HEK293 (cell line): ENCODE results near the gene TMEM151A.

Experiments
- AEBP2 ChIP-seq: fragments of 450-650 bp; formaldehyde crosslinking; IDR thresholded peaks from 2 replicates; pipeline ENCODE4 v1.5.1; 2016; ENCODE audit warnings: missing biosample characterization, missing genetic modification characterization, borderline replicate concordance
- BCL11A ChIP-seq: fragments of 450-650 bp; formaldehyde crosslinking; IDR thresholded peaks from 2 replicates; pipeline ENCODE4 v1.5.1; 2016; ENCODE audit warnings: low read depth, missing biosample characterization, missing genetic modification characterization
- EGR2 ChIP-seq: fragments of 450-650 bp; formaldehyde crosslinking; IDR thresholded peaks from 2 replicates; pipeline ENCODE4 v1.5.1; 2016; ENCODE audit warnings: low read depth, missing biosample characterization, missing genetic modification characterization
- GLI2 ChIP-seq: fragments of 450-650 bp; formaldehyde crosslinking; IDR thresholded peaks from 2 replicates; pipeline ENCODE4; 2017; ENCODE audit warnings: missing biosample characterization, missing genetic modification characterization, low read depth, borderline replicate concordance
- GLIS2 ChIP-seq: fragments of 450-650 bp; formaldehyde crosslinking; IDR thresholded peaks from 2 replicates; pipeline ENCODE4 v1.5.1; 2016; ENCODE audit warnings: missing biosample characterization, missing genetic modification characterization
- HOXA7 ChIP-seq: sonication (generic); formaldehyde crosslinking; IDR thresholded peaks from 2 replicates; pipeline ENCODE4 v1.8.1; 2022; ENCODE audit warnings: missing genetic modification reagents, borderline replicate concordance
- HOXD13 ChIP-seq: sonication (generic); formaldehyde crosslinking; IDR thresholded peaks from 2 replicates; pipeline ENCODE4 v1.8.0; 2022; ENCODE audit warnings: missing genetic modification reagents, borderline replicate concordance
- KLF1 ChIP-seq: fragments of 450-650 bp; formaldehyde crosslinking; IDR thresholded peaks from 2 replicates; pipeline ENCODE4 v1.5.1; 2016; ENCODE audit warnings: missing biosample characterization, missing genetic modification characterization
- TRIM28 ChIP-seq: IDR thresholded peaks from 2 replicates; pipeline ENCODE4 v1.6.1; 2011; ENCODE audit warnings: low read length, control low read depth, borderline replicate concordance
- ZBTB49 ChIP-seq: fragments of 450-650 bp; formaldehyde crosslinking; IDR thresholded peaks from 2 replicates; pipeline ENCODE4 v1.5.1; 2016; ENCODE audit warnings: missing biosample characterization, missing genetic modification characterization, low read depth
- ZNF112 ChIP-seq: fragments of 450-650 bp; formaldehyde crosslinking; IDR thresholded peaks from 2 replicates; pipeline ENCODE4 v1.5.0; 2017; ENCODE audit warnings: missing biosample characterization, missing genetic modification characterization
- ZNF132 ChIP-seq: fragments of 450-650 bp; formaldehyde crosslinking; IDR thresholded peaks from 2 replicates; pipeline ENCODE4 v1.5.1; 2017; ENCODE audit warnings: missing biosample characterization, missing genetic modification characterization, borderline replicate concordance
- ZNF19 ChIP-seq: fragments of 450-650 bp; formaldehyde crosslinking; IDR thresholded peaks from 2 replicates; pipeline ENCODE4; 2016; ENCODE audit warnings: missing biosample characterization, missing genetic modification characterization, low read depth
- ZNF23 ChIP-seq: fragments of 450-650 bp; formaldehyde crosslinking; IDR thresholded peaks from 2 replicates; pipeline ENCODE4 v1.5.1; 2016; ENCODE audit warnings: missing biosample characterization, missing genetic modification characterization, borderline replicate concordance
- ZNF239 ChIP-seq: fragments of 450-650 bp; formaldehyde crosslinking; IDR thresholded peaks from 2 replicates; pipeline ENCODE4 v1.5.1; 2016; ENCODE audit warnings: missing biosample characterization, missing genetic modification characterization
- ZNF302 ChIP-seq: fragments of 450-650 bp; formaldehyde crosslinking; IDR thresholded peaks from 2 replicates; pipeline ENCODE4 v1.5.1; 2016; ENCODE audit warnings: missing biosample characterization, missing genetic modification characterization, low read depth
- ZNF311 ChIP-seq: fragments of 450-650 bp; formaldehyde crosslinking; IDR thresholded peaks from 2 replicates; pipeline ENCODE4 v1.5.1; 2017; ENCODE audit warnings: missing biosample characterization, missing genetic modification characterization, borderline replicate concordance
- ZNF350 ChIP-seq: fragments of 450-650 bp; formaldehyde crosslinking; IDR thresholded peaks from 2 replicates; pipeline ENCODE4 v1.5.0; 2017; ENCODE audit warnings: missing biosample characterization, mild to moderate bottlenecking, missing genetic modification characterization
- ZNF366 ChIP-seq: fragments of 450-650 bp; formaldehyde crosslinking; conservative IDR thresholded peaks from 2 replicates; pipeline ENCODE4 v1.5.1; 2016; ENCODE audit warnings: missing biosample characterization, missing genetic modification characterization
- ZNF37A ChIP-seq: fragments of 450-650 bp; IDR thresholded peaks from 2 replicates; pipeline ENCODE4 v1.5.1; 2018; ENCODE audit warnings: missing biosample characterization, missing genetic modification characterization
- ZNF391 ChIP-seq: fragments of 450-650 bp; formaldehyde crosslinking; IDR thresholded peaks from 2 replicates; pipeline ENCODE4 v1.5.1; 2016; ENCODE audit warnings: low read depth, missing biosample characterization, missing genetic modification characterization, borderline replicate concordance
- ZNF48 ChIP-seq: fragments of 450-650 bp; formaldehyde crosslinking; IDR thresholded peaks from 2 replicates; pipeline ENCODE4 v1.5.1; 2016; ENCODE audit warnings: missing biosample characterization, missing genetic modification characterization
- ZNF514 ChIP-seq: fragments of 450-650 bp; formaldehyde crosslinking; IDR thresholded peaks from 2 replicates; pipeline ENCODE4 v1.5.1; 2016; ENCODE audit warnings: missing biosample characterization, missing genetic modification characterization
- ZNF529 ChIP-seq: fragments of 450-650 bp; formaldehyde crosslinking; IDR thresholded peaks from 2 replicates; pipeline ENCODE4 v1.5.1; 2017; ENCODE audit warnings: missing genetic modification characterization, missing biosample characterization; ENCODE audit not compliant: insufficient replicate concordance
- ZNF571 ChIP-seq: fragments of 450-650 bp; formaldehyde crosslinking; IDR thresholded peaks from 2 replicates; pipeline ENCODE4 v1.5.0; 2017; ENCODE audit warnings: missing biosample characterization, missing genetic modification characterization
- ZNF600 ChIP-seq: fragments of 450-650 bp; formaldehyde crosslinking; IDR thresholded peaks from 2 replicates; pipeline ENCODE4 v1.5.1; 2016; ENCODE audit warnings: missing biosample characterization, missing genetic modification characterization
- ZNF626 ChIP-seq: fragments of 450-650 bp; sonication (Bioruptor Pico); formaldehyde crosslinking; IDR thresholded peaks from 2 replicates; pipeline ENCODE4 v1.5.1; 2018; ENCODE audit warnings: missing biosample characterization, missing genetic modification characterization, inconsistent platforms
- ZNF670 ChIP-seq: fragments of 450-650 bp; formaldehyde crosslinking; IDR thresholded peaks from 2 replicates; pipeline ENCODE4 v1.5.1; 2016; ENCODE audit warnings: missing biosample characterization, missing genetic modification characterization, low read depth
- ZNF701 ChIP-seq: fragments of 450-650 bp; formaldehyde crosslinking; IDR thresholded peaks from 2 replicates; pipeline ENCODE4 v1.5.1; 2016; ENCODE audit warnings: missing biosample characterization, missing genetic modification characterization
- ZNF747 ChIP-seq: fragments of 450-650 bp; formaldehyde crosslinking; IDR thresholded peaks from 2 replicates; pipeline ENCODE4 v1.5.1; 2016; ENCODE audit warnings: missing biosample characterization, missing genetic modification characterization
- TF ChIP-seq, protein P1 (sequence below): fragments of 450-650 bp; formaldehyde crosslinking; IDR thresholded peaks from 2 replicates; pipeline ENCODE4 v1.5.1; 2017; ENCODE audit warnings: missing biosample characterization, missing genetic modification characterization
- TF ChIP-seq, protein P2 (sequence below): fragments of 450-650 bp; formaldehyde crosslinking; IDR thresholded peaks from 2 replicates; pipeline ENCODE4 v1.5.1; 2016; ENCODE audit warnings: missing biosample characterization, missing genetic modification characterization
- TF ChIP-seq, protein P3 (sequence below): fragments of 450-650 bp; formaldehyde crosslinking; IDR thresholded peaks from 2 replicates; pipeline ENCODE4 v1.5.1; 2016; ENCODE audit warnings: missing biosample characterization, missing genetic modification characterization
- TF ChIP-seq, protein P4 (sequence below): fragments of 450-650 bp; formaldehyde crosslinking; IDR thresholded peaks from 2 replicates; pipeline ENCODE4 v1.5.1; 2016; ENCODE audit warnings: missing biosample characterization, missing genetic modification characterization

TMEM151A gene

GRCh38 chr11:66311965-66312548 lies 20.4 kb downstream of the TMEM151A start (continued):
- TF ChIP-seq AEBP2 = no peak
- TF ChIP-seq KLF1 (tag by site-specific recombination) = peak; percentile 42
- TF ChIP-seq ZNF19 = no peak
- TF ChIP-seq GLI2 (tag by site-specific recombination) = no peak
- TF ChIP-seq ZNF701 (tag by site-specific recombination) = no peak
- TF ChIP-seq ZNF514 (tag by site-specific recombination) = no peak
- TF ChIP-seq HOXA7 (CRISPR knock-in tag) = no peak
- peak; percentile 68 for TF ChIP-seq ZNF600 (tag by site-specific recombination)
- TF ChIP-seq ZBTB49 = no peak
- TF ChIP-seq, protein P1, sequence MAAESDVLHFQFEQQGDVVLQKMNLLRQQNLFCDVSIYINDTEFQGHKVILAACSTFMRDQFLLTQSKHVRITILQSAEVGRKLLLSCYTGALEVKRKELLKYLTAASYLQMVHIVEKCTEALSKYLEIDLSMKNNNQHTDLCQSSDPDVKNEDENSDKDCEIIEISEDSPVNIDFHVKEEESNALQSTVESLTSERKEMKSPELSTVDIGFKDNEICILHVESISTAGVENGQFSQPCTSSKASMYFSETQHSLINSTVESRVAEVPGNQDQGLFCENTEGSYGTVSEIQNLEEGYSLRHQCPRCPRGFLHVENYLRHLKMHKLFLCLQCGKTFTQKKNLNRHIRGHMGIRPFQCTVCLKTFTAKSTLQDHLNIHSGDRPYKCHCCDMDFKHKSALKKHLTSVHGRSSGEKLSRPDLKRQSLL (tag by site-specific recombination) = peak; percentile 29; the same call in 1 of the 2 replicates
- no peak for TF ChIP-seq ZNF132 (tag by site-specific recombination)
- no peak for TF ChIP-seq BCL11A (tag by site-specific recombination)
- no peak for TF ChIP-seq HOXD13 (CRISPR knock-in tag)
- TF ChIP-seq ZNF670 (tag by site-specific recombination) = no peak
- TF ChIP-seq GLIS2 (tag by site-specific recombination) = peak; percentile 76
- TF ChIP-seq ZNF48 (tag by site-specific recombination) = no peak
- no peak for TF ChIP-seq ZNF302 (tag by site-specific recombination)
- no peak for TF ChIP-seq ZNF529 (tag by site-specific recombination)
- TF ChIP-seq ZNF311 = no peak
- no peak for TF ChIP-seq TRIM28
- peak; percentile 96 for TF ChIP-seq EGR2 (tag by site-specific recombination)
- TF ChIP-seq ZNF350 (tag by site-specific recombination) = no peak
- TF ChIP-seq ZNF571 = no peak
- TF ChIP-seq, protein P2, sequence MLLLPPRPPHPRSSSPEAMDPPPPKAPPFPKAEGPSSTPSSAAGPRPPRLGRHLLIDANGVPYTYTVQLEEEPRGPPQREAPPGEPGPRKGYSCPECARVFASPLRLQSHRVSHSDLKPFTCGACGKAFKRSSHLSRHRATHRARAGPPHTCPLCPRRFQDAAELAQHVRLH (tag by site-specific recombination) = 0 out of 2 replicates have a peak, but pooled peaks have one; percentile 22
- TF ChIP-seq ZNF37A (tag by site-specific recombination) = no peak
- no peak for TF ChIP-seq ZNF239 (tag by site-specific recombination)
- no peak for TF ChIP-seq ZNF626 (tag by site-specific recombination)
- no peak for TF ChIP-seq ZNF366 (tag by site-specific recombination)
- TF ChIP-seq, protein P3, sequence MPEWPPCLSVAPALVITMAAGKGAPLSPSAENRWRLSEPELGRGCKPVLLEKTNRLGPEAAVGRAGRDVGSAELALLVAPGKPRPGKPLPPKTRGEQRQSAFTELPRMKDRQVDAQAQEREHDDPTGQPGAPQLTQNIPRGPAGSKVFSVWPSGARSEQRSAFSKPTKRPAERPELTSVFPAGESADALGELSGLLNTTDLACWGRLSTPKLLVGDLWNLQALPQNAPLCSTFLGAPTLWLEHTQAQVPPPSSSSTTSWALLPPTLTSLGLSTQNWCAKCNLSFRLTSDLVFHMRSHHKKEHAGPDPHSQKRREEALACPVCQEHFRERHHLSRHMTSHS (tag by site-specific recombination) = no peak
- no peak for TF ChIP-seq ZNF391
- TF ChIP-seq, protein P4, sequence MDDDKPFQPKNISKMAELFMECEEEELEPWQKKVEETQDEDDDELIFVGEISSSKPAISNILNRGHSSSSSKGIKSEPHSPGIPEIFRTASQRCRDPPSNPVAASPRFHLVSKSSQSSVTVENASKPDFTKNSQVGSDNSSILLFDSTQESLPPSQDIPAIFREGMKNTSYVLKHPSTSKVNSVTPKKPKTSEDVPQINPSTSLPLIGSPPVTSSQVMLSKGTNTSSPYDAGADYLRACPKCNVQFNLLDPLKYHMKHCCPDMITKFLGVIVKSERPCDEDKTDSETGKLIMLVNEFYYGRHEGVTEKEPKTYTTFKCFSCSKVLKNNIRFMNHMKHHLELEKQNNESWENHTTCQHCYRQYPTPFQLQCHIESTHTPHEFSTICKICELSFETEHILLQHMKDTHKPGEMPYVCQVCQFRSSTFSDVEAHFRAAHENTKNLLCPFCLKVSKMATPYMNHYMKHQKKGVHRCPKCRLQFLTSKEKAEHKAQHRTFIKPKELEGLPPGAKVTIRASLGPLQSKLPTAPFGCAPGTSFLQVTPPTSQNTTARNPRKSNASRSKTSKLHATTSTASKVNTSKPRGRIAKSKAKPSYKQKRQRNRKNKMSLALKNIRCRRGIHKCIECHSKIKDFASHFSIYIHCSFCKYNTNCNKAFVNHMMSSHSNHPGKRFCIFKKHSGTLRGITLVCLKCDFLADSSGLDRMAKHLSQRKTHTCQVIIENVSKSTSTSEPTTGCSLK (tag by site-specific recombination) = no peak
- no peak for TF ChIP-seq ZNF747 (tag by site-specific recombination)
- no peak for TF ChIP-seq ZNF112 (tag by site-specific recombination)
- no peak for TF ChIP-seq ZNF23
